Measurements from ENCODE around the gene KIF16B. TPM values are rescaled to one million over a fixed set of nuclear protein-coding genes. Genes with fewer than 3 reads are reported as not detected.

The KIF16B gene, protein sequence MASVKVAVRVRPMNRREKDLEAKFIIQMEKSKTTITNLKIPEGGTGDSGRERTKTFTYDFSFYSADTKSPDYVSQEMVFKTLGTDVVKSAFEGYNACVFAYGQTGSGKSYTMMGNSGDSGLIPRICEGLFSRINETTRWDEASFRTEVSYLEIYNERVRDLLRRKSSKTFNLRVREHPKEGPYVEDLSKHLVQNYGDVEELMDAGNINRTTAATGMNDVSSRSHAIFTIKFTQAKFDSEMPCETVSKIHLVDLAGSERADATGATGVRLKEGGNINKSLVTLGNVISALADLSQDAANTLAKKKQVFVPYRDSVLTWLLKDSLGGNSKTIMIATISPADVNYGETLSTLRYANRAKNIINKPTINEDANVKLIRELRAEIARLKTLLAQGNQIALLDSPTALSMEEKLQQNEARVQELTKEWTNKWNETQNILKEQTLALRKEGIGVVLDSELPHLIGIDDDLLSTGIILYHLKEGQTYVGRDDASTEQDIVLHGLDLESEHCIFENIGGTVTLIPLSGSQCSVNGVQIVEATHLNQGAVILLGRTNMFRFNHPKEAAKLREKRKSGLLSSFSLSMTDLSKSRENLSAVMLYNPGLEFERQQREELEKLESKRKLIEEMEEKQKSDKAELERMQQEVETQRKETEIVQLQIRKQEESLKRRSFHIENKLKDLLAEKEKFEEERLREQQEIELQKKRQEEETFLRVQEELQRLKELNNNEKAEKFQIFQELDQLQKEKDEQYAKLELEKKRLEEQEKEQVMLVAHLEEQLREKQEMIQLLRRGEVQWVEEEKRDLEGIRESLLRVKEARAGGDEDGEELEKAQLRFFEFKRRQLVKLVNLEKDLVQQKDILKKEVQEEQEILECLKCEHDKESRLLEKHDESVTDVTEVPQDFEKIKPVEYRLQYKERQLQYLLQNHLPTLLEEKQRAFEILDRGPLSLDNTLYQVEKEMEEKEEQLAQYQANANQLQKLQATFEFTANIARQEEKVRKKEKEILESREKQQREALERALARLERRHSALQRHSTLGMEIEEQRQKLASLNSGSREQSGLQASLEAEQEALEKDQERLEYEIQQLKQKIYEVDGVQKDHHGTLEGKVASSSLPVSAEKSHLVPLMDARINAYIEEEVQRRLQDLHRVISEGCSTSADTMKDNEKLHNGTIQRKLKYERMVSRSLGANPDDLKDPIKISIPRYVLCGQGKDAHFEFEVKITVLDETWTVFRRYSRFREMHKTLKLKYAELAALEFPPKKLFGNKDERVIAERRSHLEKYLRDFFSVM (N-terminal part only)
- 8.9 and 9.2 TPM in 2 replicates for total RNA-seq

DNA sequence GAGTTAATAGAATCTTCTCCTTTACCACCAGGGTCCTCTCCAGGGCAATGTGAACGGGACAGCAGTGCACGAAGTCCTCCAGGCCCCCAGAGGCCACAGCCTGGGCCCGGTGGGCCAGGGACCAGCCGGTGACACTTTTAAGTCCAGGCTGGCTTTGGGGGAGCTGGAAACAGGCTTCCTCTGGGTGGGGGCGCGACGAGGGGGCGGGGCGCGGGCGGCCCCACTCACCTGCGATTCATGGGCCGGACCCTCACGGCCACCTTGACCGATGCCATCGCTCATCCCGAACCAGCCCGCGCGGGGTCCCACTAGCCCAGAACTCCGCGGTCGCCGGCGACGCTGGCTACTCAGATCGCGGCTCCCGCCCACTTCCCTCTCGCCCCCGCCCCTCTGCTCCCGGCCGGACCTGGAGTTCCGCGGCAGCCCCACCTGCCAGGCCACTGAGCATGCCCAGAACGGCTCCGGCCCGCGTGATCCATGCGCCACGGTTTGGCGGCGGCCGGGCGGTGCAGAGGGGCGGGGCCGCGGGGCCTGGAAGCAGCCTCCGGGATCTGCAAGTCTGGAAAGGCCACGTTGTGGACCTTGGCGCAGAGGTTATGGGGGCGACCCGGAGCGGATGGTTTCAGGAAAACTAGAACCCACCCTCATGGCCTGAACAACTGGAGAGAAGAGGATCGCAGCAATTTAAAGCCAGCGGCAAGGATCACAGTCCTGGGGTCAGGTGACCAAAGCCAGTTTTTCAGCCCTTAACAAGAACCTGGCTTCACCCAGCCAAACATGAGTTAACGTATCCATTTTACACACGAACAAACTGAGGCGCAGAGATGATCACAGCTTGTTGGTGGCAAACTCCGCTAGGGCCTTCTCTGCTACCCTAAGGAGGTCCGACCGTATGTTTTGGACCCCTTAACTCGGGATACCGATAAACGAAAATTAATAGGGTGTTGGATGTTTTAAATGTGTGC is at the start of gene KIF16B:
TSS of gene KIF16B (minus strand) at position 448 of the 965 bp plus-strand sequence. CDS start at position 275, 173 bp downstream.

Other genes starting within 250 kb of the KIF16B start
- 34.7 and 35.7 TPM in 2 replicates for gene SNRPB2, start 156.6 kb upstream of the KIF16B start, total RNA-seq
- not detected in 2 replicates for gene OTOR, start 174.9 kb upstream of the KIF16B start, total RNA-seq